ENCODE results near the gene SLC39A11. TPM values are rescaled to one million over a fixed set of nuclear protein-coding genes. Genes with fewer than 3 reads are reported as not detected.

The SLC39A11 gene
- total RNA-seq, 1 experiment from 2014 or later, result 57.1 TPM

DNA sequence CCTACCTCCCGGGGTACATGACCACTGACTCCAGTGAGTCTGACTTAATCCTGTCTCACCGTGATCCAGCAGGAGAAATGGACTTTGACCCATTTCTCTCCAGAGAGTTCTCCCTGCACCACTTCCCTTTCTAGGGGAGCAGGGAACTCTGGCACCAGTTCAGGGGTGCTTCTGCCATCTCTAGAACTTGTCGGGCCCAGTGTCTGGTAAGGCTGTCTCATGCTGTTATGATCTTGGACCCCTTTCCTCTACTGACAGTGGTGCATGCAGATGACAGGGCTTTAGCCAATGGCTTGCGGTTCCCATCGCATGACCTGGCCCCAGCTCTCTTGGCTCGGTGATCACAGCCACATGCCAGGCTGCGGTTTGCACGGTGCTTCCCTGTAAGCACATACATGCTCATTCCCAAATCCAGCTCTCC is 62.0 kb downstream of the SLC39A11 start:
- H3K4me2 ChIP-seq, result no peak overlapping the region
- H3F3A ChIP-seq (ENCODE audit: insufficient read depth, low read depth), result no peaks in the 10 kb centered on the region
- no peak overlapping the region for H2AFZ ChIP-seq
- no peak for DNase-seq
- H3K27ac ChIP-seq, result no peak overlapping the region
- intact Hi-C loops (cut with micrococcal nuclease; ENCODE audit: unreplicated experiment), result no loop called here
- no peaks in the 10 kb centered on the region for H3K79me2 ChIP-seq (ENCODE audit: low read depth)
- no peaks in the 10 kb centered on the region for H3K4me1 ChIP-seq (replicated peaks; ENCODE audit: insufficient read depth)
- no TSS peak for BruUV-seq (replicated peaks)
- no peak overlapping the region for H3K4me3 ChIP-seq
- H3K9me2 ChIP-seq (ENCODE audit: insufficient read depth), result no peaks in the 10 kb centered on the region
- no peaks in the 10 kb centered on the region for H3K27me3 ChIP-seq (ENCODE audit: insufficient read depth, low read depth)
- no peaks in the 10 kb centered on the region for H3K36me3 ChIP-seq (ENCODE audit: low read depth)
- POLR2A ChIA-PET (ENCODE audit: unreplicated experiment), result no interaction called here
- no peaks in the 10 kb centered on the region for H3K9me3 ChIP-seq (ENCODE audit: insufficient read depth, low read depth)
- H4K20me1 ChIP-seq (ENCODE audit: insufficient read depth), result no peaks in the 10 kb centered on the region
- TF ChIP-seq EZH2 (IDR thresholded peaks at IDR 0.05; ENCODE audit: low read depth) (no peak), CTCF (conservative IDR thresholded peaks at IDR 0.05) (no peak)
- CTCF ChIA-PET, result no interaction called here

DNA sequence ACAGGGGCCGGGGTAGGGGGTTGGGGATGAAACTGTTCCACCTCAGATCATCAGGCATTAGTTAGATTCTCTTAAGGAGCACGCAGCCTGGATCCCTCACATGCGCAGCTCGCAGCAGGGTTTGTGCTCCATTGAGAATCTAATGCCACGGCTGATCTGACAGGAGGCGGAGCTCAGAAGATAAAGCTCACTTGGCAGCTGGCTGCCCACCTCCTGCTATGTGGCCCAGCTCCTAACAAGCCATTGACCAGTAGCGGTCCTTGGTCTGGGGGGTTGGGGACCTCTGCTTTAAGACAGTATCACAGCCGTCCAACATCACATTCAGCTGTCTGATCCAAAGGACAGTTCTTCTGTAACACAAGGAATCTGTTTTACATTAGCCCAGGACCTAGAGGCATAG is 62.5 kb downstream of the SLC39A11 start:
- ChIA-PET CTCF (no interaction called here), POLR2A (ENCODE audit: unreplicated experiment) (no interaction called here)
- H3K4me3 ChIP-seq, result no peak overlapping the region
- no peak overlapping the region for H3K27ac ChIP-seq
- no peak overlapping the region for H2AFZ ChIP-seq
- H3K4me2 ChIP-seq, result no peak overlapping the region
- no peaks in the 10 kb centered on the region for H3K9me3 ChIP-seq (ENCODE audit: insufficient read depth, low read depth)
- H3K79me2 ChIP-seq (ENCODE audit: low read depth), result no peaks in the 10 kb centered on the region
- intact Hi-C loops (cut with micrococcal nuclease; ENCODE audit: unreplicated experiment), result no loop called here
- H4K20me1 ChIP-seq (ENCODE audit: insufficient read depth), result no peaks in the 10 kb centered on the region
- H3K9me2 ChIP-seq (ENCODE audit: insufficient read depth), result no peaks in the 10 kb centered on the region
- no peaks in the 10 kb centered on the region for H3K36me3 ChIP-seq (ENCODE audit: low read depth)
- H3K27me3 ChIP-seq (ENCODE audit: insufficient read depth, low read depth), result no peaks in the 10 kb centered on the region
- no TSS peak for BruUV-seq (replicated peaks)
- H3F3A ChIP-seq (ENCODE audit: insufficient read depth, low read depth), result no peaks in the 10 kb centered on the region
- TF ChIP-seq EZH2 (IDR thresholded peaks at IDR 0.05; ENCODE audit: low read depth) (no peak), CTCF (conservative IDR thresholded peaks at IDR 0.05) (no peak)
- no peaks in the 10 kb centered on the region for H3K4me1 ChIP-seq (replicated peaks; ENCODE audit: insufficient read depth)
- no peak for DNase-seq

DNA sequence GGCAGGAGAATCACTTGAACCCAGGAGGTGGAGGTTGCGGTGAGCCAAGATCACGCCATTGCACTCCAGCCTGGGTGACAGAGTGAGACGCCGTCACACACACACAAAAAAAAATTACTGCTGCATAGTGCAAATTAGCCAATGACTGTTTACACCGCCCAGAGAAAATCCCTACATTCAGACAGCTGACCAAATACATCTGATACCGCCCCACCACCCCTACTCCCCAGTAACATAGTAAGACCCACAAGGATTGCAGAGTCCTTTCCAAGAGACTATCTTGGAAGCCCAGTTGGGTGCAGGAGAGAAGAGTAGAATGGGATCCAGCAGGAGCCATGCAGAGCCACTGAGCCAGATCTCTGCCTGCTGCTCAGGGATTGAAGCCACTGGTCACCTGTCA is 63.5 kb downstream of the SLC39A11 start:
- TF ChIP-seq CTCF (conservative IDR thresholded peaks at IDR 0.05), result no peak
- no peak for TF ChIP-seq EZH2 (IDR thresholded peaks at IDR 0.05; ENCODE audit: low read depth)

More for the DNA sequence above, 63.5 kb downstream of the SLC39A11 start:
- no TSS peak for BruUV-seq (replicated peaks)
- Histone ChIP-seq H3K9me3 (ENCODE audit: insufficient read depth, low read depth) (no peaks in the 10 kb centered on the region), H3K27me3 (ENCODE audit: insufficient read depth, low read depth) (no peaks in the 10 kb centered on the region), H3F3A (ENCODE audit: insufficient read depth, low read depth) (no peaks in the 10 kb centered on the region), H3K4me2 (no peak overlapping the region), H4K20me1 (ENCODE audit: insufficient read depth) (no peaks in the 10 kb centered on the region), H3K27ac (no peak overlapping the region), H2AFZ (no peak overlapping the region), H3K4me1 (replicated peaks; ENCODE audit: insufficient read depth) (no peaks in the 10 kb centered on the region), H3K79me2 (ENCODE audit: low read depth) (no peaks in the 10 kb centered on the region), H3K36me3 (ENCODE audit: low read depth) (no peaks in the 10 kb centered on the region), H3K9me2 (ENCODE audit: insufficient read depth) (no peaks in the 10 kb centered on the region), H3K4me3 (no peak overlapping the region)
- DNase-seq, result no peak
- ChIA-PET CTCF (no interaction called here), POLR2A (ENCODE audit: unreplicated experiment) (no interaction called here)
- intact Hi-C loops (cut with micrococcal nuclease; ENCODE audit: unreplicated experiment), result no loop called here

Measured in PC-9 (cell line).